BLaER1 treated with 17β-estradiol and CSF1 and Interleukin-3, amounts not matched to agents 10 nM and 100 nM (cell line): ENCODE measurements around the gene CACNA2D3.

Experiments used
- H3K27ac ChIP-seq, 11 experiments: shearing (Covaris generic); formaldehyde crosslinking; 2 replicates each; pipeline ENCODE4 v1.8.1; 2022
- H3K27me3 ChIP-seq, 11 experiments: shearing (Covaris generic); formaldehyde crosslinking; 2 replicates each; pipeline ENCODE4 v1.8.1; 2022
- H3K36me3 ChIP-seq, 11 experiments: shearing (Covaris generic); formaldehyde crosslinking; 2 replicates each; pipeline ENCODE4 v1.8.1; 2022
- H3K4me1 ChIP-seq, 10 experiments: shearing (Covaris generic); formaldehyde crosslinking; 2 replicates each; pipeline ENCODE4 v1.8.1; 2022
- H3K4me2 ChIP-seq, 11 experiments: shearing (Covaris generic); formaldehyde crosslinking; 2 replicates each; pipeline ENCODE4 v1.8.1; 2022
- H3K4me3 ChIP-seq, 10 experiments: shearing (Covaris generic); formaldehyde crosslinking; 2 replicates each; pipeline ENCODE4 v1.8.1; 2022
- H3K9ac ChIP-seq, 11 experiments: shearing (Covaris generic); formaldehyde crosslinking; 2 replicates each; pipeline ENCODE4 v1.8.1; 2022
- H3K9me3 ChIP-seq, 11 experiments: shearing (Covaris generic); formaldehyde crosslinking; replicated peaks in 1 of 11; 2 replicates each; pipeline ENCODE4 v1.8.1; 2022
- H4K20me1 ChIP-seq, 11 experiments: shearing (Covaris generic); formaldehyde crosslinking; 2 replicates each; pipeline ENCODE4 v1.8.1; 2022
- Cebpa-rat ChIP-seq, 11 experiments: shearing (Covaris generic); IDR thresholded peaks; 2 replicates each; pipeline ENCODE4 v1.8.1; 2022

The CACNA2D3 gene

DNA sequence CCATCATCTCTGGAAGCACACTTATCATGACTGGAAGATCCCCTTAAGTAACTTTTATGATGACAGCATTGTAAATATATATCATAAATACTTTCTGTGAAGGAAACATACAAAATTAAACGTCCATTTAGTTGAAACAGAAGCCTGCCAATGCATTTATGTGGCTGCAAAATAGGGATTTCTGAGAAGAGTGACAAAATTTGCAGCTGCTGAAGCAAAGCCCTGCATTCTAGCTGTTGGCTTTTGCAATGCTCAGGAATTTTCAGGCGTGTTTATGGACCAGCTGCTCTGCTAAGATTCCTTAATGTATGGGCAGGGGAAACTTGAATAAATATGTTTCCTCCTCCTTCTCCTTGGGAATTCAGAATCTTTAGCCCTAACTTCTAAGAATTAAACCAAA lies 137.3 kb downstream of the CACNA2D3 start:
- H4K20me1 ChIP-seq = no peaks in the 10 kb centered on the region
- no peaks in the 10 kb centered on the region for H3K36me3 ChIP-seq
- H3K4me2 ChIP-seq = peak overlapping the region in 5 of 11 experiments; percentile 75 to 95 (median 87); a peak in 3 of 22 replicates
- H3K4me1 ChIP-seq = peaks cover 43 to 51% (median 45%) of the 10 kb centered on the region in 10 experiments
- no peak for TF ChIP-seq Cebpa-rat (IDR thresholded peaks at IDR 0.05)
- no peak overlapping the region for H3K9ac ChIP-seq
- H3K4me3 ChIP-seq = no peak overlapping the region
- no peaks in the 10 kb centered on the region; a peak in 2 of 22 replicates for H3K27me3 ChIP-seq
- H3K27ac ChIP-seq = no peak overlapping the region
- H3K9me3 ChIP-seq = no peaks in the 10 kb centered on the region

DNA sequence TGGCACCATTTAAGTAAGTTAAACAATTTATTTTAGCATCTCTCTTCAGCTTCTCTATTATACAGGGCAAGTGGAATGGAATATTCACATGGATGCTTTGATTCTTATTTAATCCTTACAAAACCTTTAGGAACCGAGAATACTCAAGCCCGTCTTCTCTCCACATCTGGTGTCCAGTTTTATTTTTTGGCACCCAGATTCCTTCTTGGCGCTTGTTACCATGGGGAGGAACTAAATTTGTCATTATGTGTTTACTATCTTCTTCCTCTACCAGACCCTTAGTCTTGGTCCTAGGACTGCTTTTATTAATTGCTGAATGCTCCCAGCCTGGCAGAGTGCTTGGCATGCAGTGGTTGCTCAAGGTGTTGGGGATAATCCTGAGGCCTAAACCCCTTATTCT lies 138.8 kb downstream of the CACNA2D3 start:
- H4K20me1 ChIP-seq = no peaks in the 10 kb centered on the region
- peaks cover 44 to 61% (median 47%) of the 10 kb centered on the region in 10 experiments for H3K4me1 ChIP-seq
- no peaks in the 10 kb centered on the region for H3K9me3 ChIP-seq
- peak overlapping the region in 8 of 11 experiments; percentile 67 to 87 (median 76); a peak in 15 of 22 replicates for H3K27ac ChIP-seq
- peak overlapping the region in 2 of 11 experiments; percentile 52 to 60; a peak in 1 of 22 replicates for H3K9ac ChIP-seq
- TF ChIP-seq Cebpa-rat (IDR thresholded peaks at IDR 0.05) = no peak
- H3K4me2 ChIP-seq = peak overlapping the region; percentile 71 to 95 (median 87)
- H3K4me3 ChIP-seq = no peak overlapping the region
- H3K36me3 ChIP-seq = no peaks in the 10 kb centered on the region
- H3K27me3 ChIP-seq = no peaks in the 10 kb centered on the region; a peak in 2 of 22 replicates

DNA sequence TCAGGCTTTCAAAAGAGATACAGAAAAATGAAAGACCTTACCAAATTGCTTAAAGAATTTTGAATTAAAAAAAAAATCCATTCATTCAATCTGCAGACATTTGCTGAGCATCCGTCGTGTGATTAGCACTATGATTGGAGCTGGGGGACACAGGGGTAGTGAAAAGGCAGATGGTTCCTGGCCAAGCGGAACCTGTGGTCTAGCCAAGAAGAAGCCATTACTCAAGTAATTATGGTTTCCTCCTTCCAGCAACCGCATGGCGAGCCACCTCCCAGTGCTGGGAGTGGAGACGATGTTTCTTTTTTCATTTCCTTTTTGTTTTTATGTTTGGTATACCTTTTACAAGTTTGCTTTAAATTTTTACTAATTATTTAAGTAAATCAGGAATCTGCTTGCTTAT lies 140.2 kb downstream of the CACNA2D3 start:
- Histone ChIP-seq H3K4me3 (no peak overlapping the region), H4K20me1 (no peaks in the 10 kb centered on the region), H3K4me1 (peaks cover 44 to 61% (median 47%) of the 10 kb centered on the region in 10 experiments), H3K9ac (peak overlapping the region in 8 of 11 experiments; percentile 1 to 60 (median 38); a peak in 11 of 22 replicates), H3K9me3 (no peaks in the 10 kb centered on the region), H3K27me3 (no peaks in the 10 kb centered on the region; a peak in 2 of 22 replicates), H3K36me3 (no peaks in the 10 kb centered on the region), H3K27ac (peak overlapping the region in 10 of 11 experiments; percentile 43 to 87 (median 74); a peak in 20 of 22 replicates), H3K4me2 (peak overlapping the region; percentile 71 to 95 (median 87))
- TF ChIP-seq Cebpa-rat (IDR thresholded peaks at IDR 0.05) = peak in 2 of 11 experiments; percentile 34 to 56; a peak in 2 of 22 replicates

DNA sequence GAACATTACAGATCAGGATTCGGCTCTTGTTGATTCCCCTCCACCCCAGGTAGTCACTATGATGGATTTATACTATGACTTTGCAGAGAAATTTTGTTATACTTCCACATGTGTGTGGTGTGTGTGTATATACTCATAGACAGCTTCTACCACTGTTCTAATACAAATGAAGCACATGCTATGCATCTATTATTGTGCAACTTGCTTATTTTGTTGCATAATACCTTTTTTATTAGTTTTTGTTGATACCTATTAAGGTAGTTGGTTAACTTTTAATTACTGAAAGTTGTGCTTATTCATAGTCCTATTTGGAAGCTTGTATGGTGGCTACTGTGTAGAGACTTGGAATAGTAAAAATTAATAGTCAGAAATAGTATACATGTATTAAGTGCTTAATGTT lies 140.6 kb downstream of the CACNA2D3 start:
- Histone ChIP-seq H3K4me2 (peak overlapping the region; percentile 71 to 95 (median 87)), H3K27ac (peak overlapping the region in 10 of 11 experiments; percentile 43 to 87 (median 74); a peak in 20 of 22 replicates)
- peak in 2 of 11 experiments; percentile 61 to 71; a peak in 5 of 22 replicates for TF ChIP-seq Cebpa-rat (IDR thresholded peaks at IDR 0.05)

DNA sequence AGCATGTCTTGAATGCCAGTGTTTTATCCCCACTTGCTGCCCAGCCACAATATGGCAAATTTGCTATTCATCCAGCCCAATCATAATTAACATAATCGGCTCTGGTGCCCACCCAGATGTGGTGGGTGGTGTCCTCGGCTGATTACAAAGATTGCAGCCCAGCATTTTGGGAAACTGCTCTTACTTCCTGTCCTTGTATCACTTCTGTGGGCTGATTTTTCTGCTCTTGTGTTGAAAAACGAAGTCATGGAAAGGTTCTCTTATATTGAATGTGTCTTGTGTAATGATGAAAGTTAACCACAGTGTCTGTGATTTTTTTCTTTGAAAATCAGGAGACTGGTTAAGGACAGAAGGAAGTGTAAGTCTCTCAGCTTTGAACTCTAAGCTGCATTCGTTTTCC lies 141.7 kb downstream of the CACNA2D3 start:
- TF ChIP-seq Cebpa-rat (IDR thresholded peaks at IDR 0.05) = peak in 9 of 11 experiments; percentile 20 to 81 (median 56); a peak in 11 of 22 replicates
- Histone ChIP-seq H3K9me3 (no peaks in the 10 kb centered on the region), H3K9ac (peak overlapping the region in 7 of 11 experiments; percentile 1 to 60 (median 35); a peak in 11 of 22 replicates), H3K4me3 (0 out of 20 replicates have a peak overlapping the region, but pooled peaks of 1 of the 10 experiments have one; percentile 9), H3K4me2 (peak overlapping the region; percentile 71 to 95 (median 87)), H3K4me1 (peaks cover 44 to 61% (median 47%) of the 10 kb centered on the region in 10 experiments), H3K27ac (peak overlapping the region in 10 of 11 experiments; percentile 42 to 87 (median 74); a peak in 20 of 22 replicates), H3K27me3 (no peaks in the 10 kb centered on the region; a peak in 2 of 22 replicates), H3K36me3 (no peaks in the 10 kb centered on the region), H4K20me1 (no peaks in the 10 kb centered on the region)

More for the DNA sequence above, 140.6 kb downstream of the CACNA2D3 start:
- Histone ChIP-seq H3K36me3 (no peaks in the 10 kb centered on the region), H3K9me3 (no peaks in the 10 kb centered on the region), H3K9ac (peak overlapping the region in 7 of 11 experiments; percentile 1 to 60 (median 45); a peak in 8 of 22 replicates), H4K20me1 (no peaks in the 10 kb centered on the region), H3K4me3 (no peak overlapping the region), H3K4me1 (peaks cover 44 to 61% (median 47%) of the 10 kb centered on the region in 10 experiments), H3K27me3 (no peaks in the 10 kb centered on the region; a peak in 2 of 22 replicates)

DNA sequence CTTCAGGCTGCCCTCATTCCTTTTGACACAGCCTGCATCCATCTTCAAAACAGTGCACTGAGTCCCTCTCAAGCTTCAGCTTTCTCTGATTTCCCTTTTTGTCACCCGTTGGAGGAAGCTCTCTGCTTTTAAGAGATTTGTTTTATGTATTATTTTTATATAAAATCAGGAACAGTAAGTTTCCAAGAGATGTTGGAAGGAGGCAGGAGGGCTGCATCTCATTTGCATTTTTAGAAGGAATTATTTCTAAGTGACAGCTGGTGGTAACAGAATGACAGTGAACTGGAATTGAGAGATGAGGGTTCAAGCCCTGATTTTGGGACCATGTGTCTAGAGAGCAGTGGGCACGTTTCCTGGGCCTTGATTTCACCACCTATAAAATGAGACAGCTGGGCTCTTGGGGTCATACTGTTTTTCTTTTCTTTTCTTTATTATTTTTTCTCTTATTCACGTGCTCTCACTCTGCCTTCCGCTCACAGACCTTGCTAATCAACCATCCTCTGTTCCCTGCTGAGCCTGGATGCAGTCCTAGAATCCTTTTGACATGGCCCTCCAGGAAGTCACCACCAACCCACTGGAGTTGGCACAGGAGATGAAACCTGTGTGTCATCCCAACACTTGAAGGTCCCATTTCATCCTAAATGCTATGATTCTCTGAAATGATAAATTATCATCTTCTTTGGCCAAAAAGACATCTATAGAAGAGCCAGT lies 148.6 kb downstream of the CACNA2D3 start:
- no peaks in the 10 kb centered on the region for H3K27me3 ChIP-seq
- peaks cover 0 to 8% (median 0%) of the 10 kb centered on the region in 10 experiments; a peak in 2 of 20 replicates for H3K4me1 ChIP-seq
- H3K36me3 ChIP-seq = no peaks in the 10 kb centered on the region
- H3K27ac ChIP-seq = no peak overlapping the region
- no peak overlapping the region for H3K9ac ChIP-seq
- H3K4me2 ChIP-seq = no peak overlapping the region
- H4K20me1 ChIP-seq = no peaks in the 10 kb centered on the region
- H3K9me3 ChIP-seq = 0 out of 22 replicates have a peak, but pooled peaks cover 0 to under 1% (median 0%) of the 10 kb centered on the region in 11 experiments
- H3K4me3 ChIP-seq = no peak overlapping the region
- TF ChIP-seq Cebpa-rat (IDR thresholded peaks at IDR 0.05) = no peak

DNA sequence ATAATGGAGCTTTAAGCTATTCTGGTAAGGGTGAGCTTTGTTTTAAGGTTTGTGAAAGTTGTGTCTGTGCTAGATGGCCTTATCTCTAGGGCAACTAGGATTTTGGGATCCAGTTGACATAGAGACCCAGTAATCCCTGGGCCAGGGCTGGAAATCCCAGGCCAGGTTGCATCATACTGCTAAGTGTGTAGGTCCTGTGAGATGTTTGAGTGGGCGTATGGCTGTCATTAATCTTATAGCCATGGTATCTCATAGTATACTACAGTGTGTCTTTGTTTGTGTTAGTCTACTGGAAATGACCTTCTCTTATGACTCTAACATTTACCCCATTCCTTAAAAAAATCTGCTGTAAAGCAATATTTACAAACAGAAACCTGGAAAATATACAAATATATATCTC lies 151.4 kb downstream of the CACNA2D3 start:
- Histone ChIP-seq H3K9ac (no peak overlapping the region), H3K4me2 (no peak overlapping the region), H3K9me3 (peaks cover 0 to 22% (median 14%) of the 10 kb centered on the region in 11 experiments; a peak in 19 of 22 replicates), H4K20me1 (no peaks in the 10 kb centered on the region), H3K27ac (no peak overlapping the region), H3K36me3 (no peaks in the 10 kb centered on the region), H3K4me3 (no peak overlapping the region), H3K27me3 (no peaks in the 10 kb centered on the region), H3K4me1 (no peaks in the 10 kb centered on the region)
- no peak for TF ChIP-seq Cebpa-rat (IDR thresholded peaks at IDR 0.05)

DNA sequence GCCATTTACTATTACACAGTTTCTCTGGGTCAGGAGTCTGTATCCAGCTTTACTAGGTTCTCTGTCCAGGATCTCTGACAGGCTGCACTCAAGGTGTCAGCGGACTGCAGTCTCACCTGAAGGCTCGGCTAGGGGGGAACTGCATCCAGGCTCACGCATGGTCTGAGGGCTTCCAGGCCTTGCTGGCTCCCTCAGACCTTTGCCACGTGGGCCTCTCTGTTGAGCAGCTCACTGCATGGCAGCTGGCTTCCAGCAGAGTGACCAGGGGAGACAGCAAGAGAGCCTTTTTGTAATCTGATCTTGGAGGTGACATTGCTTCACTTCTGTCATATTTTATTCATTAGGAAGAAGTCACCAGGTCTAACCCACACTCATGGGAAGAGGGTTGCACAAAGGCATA lies 152.3 kb downstream of the CACNA2D3 start:
- H3K9ac ChIP-seq = no peak overlapping the region
- H3K27me3 ChIP-seq = no peaks in the 10 kb centered on the region
- no peaks in the 10 kb centered on the region for H3K4me1 ChIP-seq
- H3K4me3 ChIP-seq = no peak overlapping the region
- no peak overlapping the region for H3K4me2 ChIP-seq
- TF ChIP-seq Cebpa-rat (IDR thresholded peaks at IDR 0.05) = no peak
- H4K20me1 ChIP-seq = no peaks in the 10 kb centered on the region
- no peak overlapping the region for H3K27ac ChIP-seq
- peaks cover 0 to 22% (median 14%) of the 10 kb centered on the region in 11 experiments; a peak in 19 of 22 replicates for H3K9me3 ChIP-seq
- no peaks in the 10 kb centered on the region for H3K36me3 ChIP-seq

DNA sequence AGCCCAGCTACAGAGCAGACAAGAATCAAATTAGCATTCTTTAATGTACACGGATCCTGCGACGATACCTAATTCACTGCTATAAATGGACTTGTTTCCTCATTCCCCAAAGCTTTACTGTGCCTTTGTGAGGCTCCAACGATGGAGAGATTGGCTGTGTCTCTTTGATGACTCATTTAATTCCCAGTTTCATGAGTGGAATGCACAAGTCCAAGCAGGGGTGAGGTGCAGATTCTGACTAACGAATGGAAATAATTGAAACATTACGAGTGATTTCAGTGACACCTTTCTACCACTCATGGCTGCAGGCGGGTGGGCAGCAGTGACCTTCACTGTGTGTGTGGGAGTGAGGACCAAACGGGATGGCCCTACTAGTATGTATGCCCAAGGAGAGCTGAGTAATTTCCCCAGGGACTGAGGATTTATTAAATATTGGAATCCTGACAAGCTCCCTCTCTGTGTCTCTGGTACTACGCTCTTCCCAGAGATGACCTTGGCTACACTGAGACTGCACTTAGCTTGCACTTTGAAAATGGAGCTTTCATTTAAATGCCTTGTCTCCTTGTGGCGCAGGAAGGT lies 156.7 kb downstream of the CACNA2D3 start:
- no peak overlapping the region for H3K4me2 ChIP-seq
- no peaks in the 10 kb centered on the region for H4K20me1 ChIP-seq
- no peak overlapping the region for H3K9ac ChIP-seq
- no peak overlapping the region for H3K4me3 ChIP-seq
- no peaks in the 10 kb centered on the region for H3K27me3 ChIP-seq
- H3K27ac ChIP-seq = no peak overlapping the region
- peaks cover 0 to 22% (median 14%) of the 10 kb centered on the region in 11 experiments; a peak in 19 of 22 replicates for H3K9me3 ChIP-seq
- no peaks in the 10 kb centered on the region for H3K36me3 ChIP-seq
- peaks cover 0 to 9% (median 3%) of the 10 kb centered on the region in 10 experiments; a peak in 6 of 20 replicates for H3K4me1 ChIP-seq
- TF ChIP-seq Cebpa-rat (IDR thresholded peaks at IDR 0.05) = no peak
